Central memory CD4-positive, alpha-beta T cell (primary cell): ENCODE measurements around the gene TRAPPC5.

Source experiments
- DNase-seq: peaks from one replicate; pipeline ENCODE4 v3.0.0; 2022

TRAPPC5 gene

GRCh38 chr19:7645656-7646425 lies 34.8 kb upstream of the TRAPPC5 start:
- no peak for DNase-seq

GRCh38 chr19:7646426-7646700 lies 34.3 kb upstream of the TRAPPC5 start:
- DNase-seq, result no peak

- no peak for DNase-seq
These were observed 33.5 kb upstream of the TRAPPC5 start for GRCh38 chr19:7647156-7647555.

- DNase-seq, result no peak
These were observed 32.2 kb upstream of the TRAPPC5 start for GRCh38 chr19:7648265-7649014.

GRCh38 chr19:7650148-7650547 lies 30.5 kb upstream of the TRAPPC5 start:
- no peak for DNase-seq

- peak; percentile 88 for DNase-seq
These were observed 28.5 kb upstream of the TRAPPC5 start for GRCh38 chr19:7652061-7652641.

- no peak for DNase-seq
These were observed 26.2 kb upstream of the TRAPPC5 start for GRCh38 chr19:7654401-7654800.

- DNase-seq, result no peak
These were observed 25.1 kb upstream of the TRAPPC5 start for GRCh38 chr19:7655581-7655980.

GRCh38 chr19:7657131-7657751 lies 23.4 kb upstream of the TRAPPC5 start:
- no peak for DNase-seq

GRCh38 chr19:7658219-7658686 lies 22.4 kb upstream of the TRAPPC5 start:
- DNase-seq, result peak; percentile 62

- DNase-seq, result no peak
These were observed 18.7 kb upstream of the TRAPPC5 start for GRCh38 chr19:7661744-7662538.

- no peak for DNase-seq
These were observed 18.0 kb upstream of the TRAPPC5 start for GRCh38 chr19:7662657-7663056.

GRCh38 chr19:7663706-7664105 lies 16.9 kb upstream of the TRAPPC5 start:
- no peak for DNase-seq

- no peak for DNase-seq
These were observed 15.6 kb upstream of the TRAPPC5 start for GRCh38 chr19:7665076-7665475.

- DNase-seq, result no peak
These were observed 11.8 kb upstream of the TRAPPC5 start, which contains the start of gene RETN for GRCh38 chr19:7668842-7669241. TSS of gene RETN (plus strand) at chr19:7669049. CDS start at chr19:7669327, 278 bp downstream.

GRCh38 chr19:7669641-7670040 lies 11.0 kb upstream of the TRAPPC5 start:
- DNase-seq, result no peak

- DNase-seq, result no peak
These were observed 10.4 kb upstream of the TRAPPC5 start for GRCh38 chr19:7670150-7670783.

GRCh38 chr19:7670790-7671189 lies 9.8 kb upstream of the TRAPPC5 start:
- no peak for DNase-seq

- DNase-seq, result no peak
These were observed 8.1 kb upstream of the TRAPPC5 start for GRCh38 chr19:7672522-7672921.

GRCh38 chr19:7674010-7675005 lies 6.3 kb upstream of the TRAPPC5 start:
- DNase-seq, result no peak

- DNase-seq, result no peak
These were observed 4.3 kb upstream of the TRAPPC5 start for GRCh38 chr19:7676376-7676775.
